Uterus (tissue), 2 donors: ENCODE measurements around the gene SLC35G6.

Experiments
- CTCF ChIP-seq, 4 experiments: fragments of 200-600 bp in 2 of 4; fragments of 450-650 bp in 2 of 4; sonication (generic) in 2 of 4; IDR thresholded peaks; one replicate each; pipeline ENCODE4 v1.5.1; 2016 to 2019; ENCODE audit warnings: antibody characterized with exemption in 4 of 4, mild to moderate bottlenecking in 2 of 4, moderate library complexity in 1 of 4
- POLR2A ChIP-seq, 2 donors: fragments of 450-650 bp; IDR thresholded peaks; one replicate each; pipeline ENCODE4 v1.6.1; 2016; ENCODE audit warnings: antibody characterized with exemption in 2 of 2, mild to moderate bottlenecking in 1 of 2, moderate library complexity in 1 of 2

DNA sequence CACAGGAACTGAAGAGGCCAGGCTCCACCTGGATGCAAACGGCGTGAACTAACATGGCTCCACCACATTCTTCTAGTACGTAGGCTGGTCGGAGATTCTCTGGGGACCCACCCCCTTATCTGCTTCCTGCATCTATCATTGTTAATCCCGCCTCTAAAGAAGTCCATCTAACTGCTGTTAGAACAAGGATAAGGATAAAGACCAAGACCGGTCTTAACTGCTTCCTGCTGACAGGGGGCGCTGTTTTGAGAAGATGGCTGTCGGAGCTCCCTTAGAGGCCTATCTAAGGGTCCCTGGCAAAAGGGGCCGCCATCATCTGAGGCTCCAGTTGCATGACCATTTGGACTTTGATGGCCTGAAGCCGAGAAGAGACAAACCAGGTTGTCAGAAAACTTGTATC lies 41.8 kb downstream of the SLC35G6 start:
- TF ChIP-seq POLR2A (IDR thresholded peaks at IDR 0.05) (no peak), CTCF (IDR thresholded peaks at IDR 0.05) (peak in 3 of 4 experiments; percentile 9 to 29 (median 27))
